HEK293 (cell line): ENCODE measurements around the gene CEACAM6.

Source experiments
- ZBTB21 ChIP-seq: fragments of 450-650 bp; formaldehyde crosslinking; IDR thresholded peaks from 2 replicates; pipeline ENCODE4 v1.5.1; 2017; ENCODE audit warnings: missing biosample characterization, missing genetic modification characterization
- ZNF140 ChIP-seq: fragments of 450-650 bp; formaldehyde crosslinking; IDR thresholded peaks from 2 replicates; pipeline ENCODE4 v1.5.1; 2016; ENCODE audit warnings: missing biosample characterization, missing genetic modification characterization
- ZNF274 ChIP-seq, 2 experiments: fragments of 200-500 bp in 1 of 2; fragments of 450-650 bp in 1 of 2; sonication (Bioruptor generic) in 1 of 2; formaldehyde crosslinking in 1 of 2; IDR thresholded peaks; 2 replicates each; pipeline versions ENCODE4 v1.5.1 to v1.6.1; 2014 to 2016; ENCODE audit warnings: borderline replicate concordance in 1 of 2, inconsistent platforms in 1 of 2, low read length in 1 of 2, missing biosample characterization in 1 of 2, missing genetic modification characterization in 1 of 2
- ZNF366 ChIP-seq: fragments of 450-650 bp; formaldehyde crosslinking; conservative IDR thresholded peaks from 2 replicates; pipeline ENCODE4 v1.5.1; 2016; ENCODE audit warnings: missing biosample characterization, missing genetic modification characterization
- TF ChIP-seq, protein P1 (sequence below): fragments of 450-650 bp; formaldehyde crosslinking; IDR thresholded peaks from 2 replicates; pipeline ENCODE4 v1.5.1; 2016; ENCODE audit warnings: missing biosample characterization, missing genetic modification characterization
- TF ChIP-seq, protein P2 (sequence below): fragments of 450-650 bp; formaldehyde crosslinking; IDR thresholded peaks from 2 replicates; pipeline ENCODE4 v1.5.1; 2016; ENCODE audit warnings: missing biosample characterization, missing genetic modification characterization, low read depth

GRCh38 chr19:41720103-41720502 lies 35.2 kb upstream of the CEACAM6 start:
- no peak for TF ChIP-seq ZNF274 (IDR thresholded peaks at IDR 0.05; ENCODE audit: low read length)
- TF ChIP-seq ZNF274 (tag by site-specific recombination; IDR thresholded peaks at IDR 0.05; ENCODE audit: borderline replicate concordance): no peak
- TF ChIP-seq, protein P1, sequence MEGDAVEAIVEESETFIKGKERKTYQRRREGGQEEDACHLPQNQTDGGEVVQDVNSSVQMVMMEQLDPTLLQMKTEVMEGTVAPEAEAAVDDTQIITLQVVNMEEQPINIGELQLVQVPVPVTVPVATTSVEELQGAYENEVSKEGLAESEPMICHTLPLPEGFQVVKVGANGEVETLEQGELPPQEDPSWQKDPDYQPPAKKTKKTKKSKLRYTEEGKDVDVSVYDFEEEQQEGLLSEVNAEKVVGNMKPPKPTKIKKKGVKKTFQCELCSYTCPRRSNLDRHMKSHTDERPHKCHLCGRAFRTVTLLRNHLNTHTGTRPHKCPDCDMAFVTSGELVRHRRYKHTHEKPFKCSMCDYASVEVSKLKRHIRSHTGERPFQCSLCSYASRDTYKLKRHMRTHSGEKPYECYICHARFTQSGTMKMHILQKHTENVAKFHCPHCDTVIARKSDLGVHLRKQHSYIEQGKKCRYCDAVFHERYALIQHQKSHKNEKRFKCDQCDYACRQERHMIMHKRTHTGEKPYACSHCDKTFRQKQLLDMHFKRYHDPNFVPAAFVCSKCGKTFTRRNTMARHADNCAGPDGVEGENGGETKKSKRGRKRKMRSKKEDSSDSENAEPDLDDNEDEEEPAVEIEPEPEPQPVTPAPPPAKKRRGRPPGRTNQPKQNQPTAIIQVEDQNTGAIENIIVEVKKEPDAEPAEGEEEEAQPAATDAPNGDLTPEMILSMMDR (tag by site-specific recombination): no peak
- TF ChIP-seq ZNF140 (tag by site-specific recombination): no peak
- no peak for TF ChIP-seq ZNF366 (tag by site-specific recombination)
- TF ChIP-seq, protein P2, sequence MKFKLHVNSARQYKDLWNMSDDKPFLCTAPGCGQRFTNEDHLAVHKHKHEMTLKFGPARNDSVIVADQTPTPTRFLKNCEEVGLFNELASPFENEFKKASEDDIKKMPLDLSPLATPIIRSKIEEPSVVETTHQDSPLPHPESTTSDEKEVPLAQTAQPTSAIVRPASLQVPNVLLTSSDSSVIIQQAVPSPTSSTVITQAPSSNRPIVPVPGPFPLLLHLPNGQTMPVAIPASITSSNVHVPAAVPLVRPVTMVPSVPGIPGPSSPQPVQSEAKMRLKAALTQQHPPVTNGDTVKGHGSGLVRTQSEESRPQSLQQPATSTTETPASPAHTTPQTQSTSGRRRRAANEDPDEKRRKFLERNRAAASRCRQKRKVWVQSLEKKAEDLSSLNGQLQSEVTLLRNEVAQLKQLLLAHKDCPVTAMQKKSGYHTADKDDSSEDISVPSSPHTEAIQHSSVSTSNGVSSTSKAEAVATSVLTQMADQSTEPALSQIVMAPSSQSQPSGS (tag by site-specific recombination): no peak
- no peak for TF ChIP-seq ZBTB21 (tag by site-specific recombination)
